Measurements from ENCODE around the gene ANO10. TPM values are rescaled to one million over a fixed set of nuclear protein-coding genes. Genes with fewer than 3 reads are reported as not detected.

The ANO10 gene
- polyA plus RNA-seq, 1 donor from 2014 or later = 11.1 TPM

GRCh38 chr3:43650345-43650744, 28.5 kb upstream of the ANO10 start:
- no peak overlapping the region for H3K9ac ChIP-seq (ENCODE audit: low read length)
- H3K27me3 ChIP-seq (ENCODE audit: insufficient read depth, low read depth, low read length) = no peaks in the 10 kb centered on the region
- H3K4me3 ChIP-seq (ENCODE audit: low read length) = no peak overlapping the region
- H3K9me3 ChIP-seq (ENCODE audit: low read length) = no peaks in the 10 kb centered on the region
- no peaks in the 10 kb centered on the region for H3K79me2 ChIP-seq (replicated peaks; ENCODE audit: insufficient read depth, low read length)
- H4K20me1 ChIP-seq (ENCODE audit: insufficient read depth) = no peaks in the 10 kb centered on the region
- H3K9me2 ChIP-seq (ENCODE audit: insufficient read depth, low read length) = no peaks in the 10 kb centered on the region
- H3K36me3 ChIP-seq (ENCODE audit: insufficient read depth, low read length) = no peaks in the 10 kb centered on the region
- H3F3A ChIP-seq (ENCODE audit: insufficient read depth, low read length, poor library complexity, severe bottlenecking) = no peaks in the 10 kb centered on the region
- TF ChIP-seq SMC3 (conservative IDR thresholded peaks at IDR 0.05; ENCODE audit: poor library complexity) = no peak
- no peak for TF ChIP-seq TAF1 (IDR thresholded peaks at IDR 0.05; ENCODE audit: low read depth)
- TF ChIP-seq RAD21 (conservative IDR thresholded peaks at IDR 0.05) = no peak
- no peak for TF ChIP-seq POLR2AphosphoS5 (IDR thresholded peaks at IDR 0.05)
- TF ChIP-seq CTCF (IDR thresholded peaks at IDR 0.05; ENCODE audit: poor library complexity, severe bottlenecking) = no peak
- no peak for TF ChIP-seq MXI1 (conservative IDR thresholded peaks at IDR 0.05; ENCODE audit: poor library complexity, severe bottlenecking)
- TF ChIP-seq EP300 (conservative IDR thresholded peaks at IDR 0.05; ENCODE audit: poor library complexity, severe bottlenecking) = no peak
- TF ChIP-seq EZH2 (IDR thresholded peaks at IDR 0.05; ENCODE audit: borderline replicate concordance, insufficient read depth, low read length, poor library complexity, severe bottlenecking) = no peak
- no peak for TF ChIP-seq REST (IDR thresholded peaks at IDR 0.05; ENCODE audit: borderline replicate concordance)
- H2AFZ ChIP-seq (ENCODE audit: low read depth, low read length) = no peak overlapping the region
- H3K27ac ChIP-seq (ENCODE audit: low read length) = no peak overlapping the region
- no peak overlapping the region for H3K4me2 ChIP-seq (ENCODE audit: low read length)

DNA sequence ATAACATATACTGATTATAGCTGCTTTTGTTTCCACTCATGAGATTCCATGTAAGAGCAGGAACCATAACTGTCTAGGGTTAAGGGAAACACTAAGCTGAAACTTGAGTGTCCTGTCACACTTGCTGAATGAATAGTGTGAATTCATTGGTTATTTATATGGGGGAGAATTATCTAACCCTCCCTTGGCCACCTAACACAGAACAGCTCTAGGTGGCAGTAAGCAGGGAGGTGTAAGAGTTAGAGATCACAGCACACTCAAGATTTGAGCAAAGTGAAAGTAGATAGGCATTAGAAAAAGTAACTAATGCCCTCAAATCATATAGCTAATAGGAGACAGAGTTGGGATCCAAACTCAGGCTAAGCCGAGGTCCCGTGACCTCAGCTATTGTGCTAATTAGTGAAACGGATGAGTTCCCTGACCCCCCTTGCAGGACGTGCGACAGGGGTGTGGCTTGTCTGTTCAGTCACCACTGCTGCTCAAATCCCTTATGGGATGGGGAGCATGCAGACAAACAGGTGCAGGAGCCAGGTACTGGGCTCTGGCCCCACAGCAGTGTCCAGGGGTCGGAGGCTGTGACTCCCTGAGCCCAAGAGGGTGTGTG, 27.7 kb upstream of the ANO10 start:
- H3K9me3 ChIP-seq (ENCODE audit: low read length) = no peaks in the 10 kb centered on the region
- H3K4me2 ChIP-seq (ENCODE audit: low read length) = no peak overlapping the region
- H2AFZ ChIP-seq (ENCODE audit: low read depth, low read length) = no peak overlapping the region
- H3K36me3 ChIP-seq (ENCODE audit: insufficient read depth, low read length) = no peaks in the 10 kb centered on the region
- no peak overlapping the region for H3K27ac ChIP-seq (ENCODE audit: low read length)
- TF ChIP-seq RAD21 (conservative IDR thresholded peaks at IDR 0.05) (no peak), TAF1 (IDR thresholded peaks at IDR 0.05; ENCODE audit: low read depth) (no peak), EP300 (conservative IDR thresholded peaks at IDR 0.05; ENCODE audit: poor library complexity, severe bottlenecking) (no peak), EZH2 (IDR thresholded peaks at IDR 0.05; ENCODE audit: borderline replicate concordance, insufficient read depth, low read length, poor library complexity, severe bottlenecking) (no peak), POLR2AphosphoS5 (IDR thresholded peaks at IDR 0.05) (no peak), SMC3 (conservative IDR thresholded peaks at IDR 0.05; ENCODE audit: poor library complexity) (no peak)
- no peaks in the 10 kb centered on the region for H4K20me1 ChIP-seq (ENCODE audit: insufficient read depth)
- no peaks in the 10 kb centered on the region for H3K27me3 ChIP-seq (ENCODE audit: insufficient read depth, low read depth, low read length)
- no peaks in the 10 kb centered on the region for H3K79me2 ChIP-seq (replicated peaks; ENCODE audit: insufficient read depth, low read length)
- H3K9ac ChIP-seq (ENCODE audit: low read length) = no peak overlapping the region
- no peaks in the 10 kb centered on the region for H3F3A ChIP-seq (ENCODE audit: insufficient read depth, low read length, poor library complexity, severe bottlenecking)
- no peaks in the 10 kb centered on the region for H3K9me2 ChIP-seq (ENCODE audit: insufficient read depth, low read length)
- no peak overlapping the region for H3K4me3 ChIP-seq (ENCODE audit: low read length)

All from neural cell (in vitro differentiated cells).